ENCODE data around the gene TRMO. TPM values are rescaled to one million over a fixed set of nuclear protein-coding genes. Genes with fewer than 3 reads are reported as not detected.
"Not testable (repeated sequence)": the region's sequence is repeated elsewhere in the genome, so short reads cannot be mapped to it uniquely, and the experiment has no call there.

TRMO gene
- total RNA-seq, 2 donors from 2014 or later: 14.5 to 17.1 TPM

GRCh38 chr9:97959585-97959984, 37.3 kb upstream of the TRMO start:
- TF ChIP-seq CTCF (IDR thresholded peaks at IDR 0.05) (no peak), POLR2A (IDR thresholded peaks at IDR 0.05) (no peak)
- Histone ChIP-seq H3K36me3 (replicated peaks in 1 of 2; ENCODE audit: insufficient read depth in 1 of 2, low read depth in 2 of 2) (no peaks in the 10 kb centered on the region), H3K4me3 (no peak overlapping the region), H3K27ac (no peak overlapping the region), H3K27me3 (no peaks in the 10 kb centered on the region), H3K4me1 (no peaks in the 10 kb centered on the region), H3K9me3 (no peaks in the 10 kb centered on the region)
- ATAC-seq (no peak), DNase-seq (no peak)
- intact Hi-C loops (cut with DNase I): no loop called here

GRCh38 chr9:97958812-97959511, 36.7 kb upstream of the TRMO start:
- WGBS, 2 donors: 53 to 66% methylated on average over 5 of the region's 5 CpGs
- no peaks in the 10 kb centered on the region for H3K36me3 ChIP-seq (replicated peaks in 1 of 2; ENCODE audit: insufficient read depth in 1 of 2, low read depth in 2 of 2)
- intact Hi-C loops (cut with DNase I): no loop called here
- no peak for TF ChIP-seq POLR2A (IDR thresholded peaks at IDR 0.05)
- TF ChIP-seq CTCF (IDR thresholded peaks at IDR 0.05): no peak
- ATAC-seq: no peak
- no peak for DNase-seq
- H3K4me3 ChIP-seq: no peak overlapping the region
- no peak overlapping the region for H3K27ac ChIP-seq
- no peaks in the 10 kb centered on the region for H3K27me3 ChIP-seq
- no peaks in the 10 kb centered on the region for H3K9me3 ChIP-seq
- H3K4me1 ChIP-seq: no peaks in the 10 kb centered on the region

- H3K36me3 ChIP-seq (replicated peaks in 1 of 2; ENCODE audit: insufficient read depth in 1 of 2, low read depth in 2 of 2): no peaks in the 10 kb centered on the region
- H3K27ac ChIP-seq: no peak overlapping the region
- intact Hi-C loops (cut with DNase I): no loop called here
- no peaks in the 10 kb centered on the region for H3K9me3 ChIP-seq
- DNase-seq: no peak
- no peaks in the 10 kb centered on the region for H3K27me3 ChIP-seq
- ATAC-seq: no peak
- H3K4me1 ChIP-seq: no peaks in the 10 kb centered on the region
- TF ChIP-seq CTCF (IDR thresholded peaks at IDR 0.05) (no peak), POLR2A (IDR thresholded peaks at IDR 0.05) (no peak)
- no peak overlapping the region for H3K4me3 ChIP-seq
Observed at GRCh38 chr9:97956331-97956730, 34.0 kb upstream of the TRMO start.

GRCh38 chr9:97954550-97954989, 32.3 kb upstream of the TRMO start:
- no peaks in the 10 kb centered on the region for H3K4me1 ChIP-seq
- H3K4me3 ChIP-seq: no peak overlapping the region
- ATAC-seq (peak; percentile 78), DNase-seq (peak; percentile 50 to 69 (median 60))
- no peaks in the 10 kb centered on the region for H3K9me3 ChIP-seq
- intact Hi-C loops (cut with DNase I): no loop called here
- no peak for TF ChIP-seq POLR2A (IDR thresholded peaks at IDR 0.05)
- peak; percentile 28 to 64 (median 55) for TF ChIP-seq CTCF (IDR thresholded peaks at IDR 0.05)
- no peaks in the 10 kb centered on the region for H3K27me3 ChIP-seq
- H3K36me3 ChIP-seq (replicated peaks in 1 of 2; ENCODE audit: insufficient read depth in 1 of 2, low read depth in 2 of 2): no peaks in the 10 kb centered on the region
- H3K27ac ChIP-seq: no peak overlapping the region

- H3K27me3 ChIP-seq; H3K36me3 ChIP-seq (replicated peaks in 1 of 2; ENCODE audit: insufficient read depth in 1 of 2, low read depth in 2 of 2); H3K27ac ChIP-seq; H3K9me3 ChIP-seq; ATAC-seq; intact Hi-C loops (cut with DNase I); DNase-seq; H3K4me3 ChIP-seq; H3K4me1 ChIP-seq: not testable (repeated sequence)
- WGBS, 2 donors: 87 to 90% methylated on average over 5 of the region's 5 CpGs
Observed at GRCh38 chr9:97950873-97951272, 28.6 kb upstream of the TRMO start.

GRCh38 chr9:97947094-97947493, 24.8 kb upstream of the TRMO start:
- DNase-seq; H3K36me3 ChIP-seq (replicated peaks in 1 of 2; ENCODE audit: insufficient read depth in 1 of 2, low read depth in 2 of 2); H3K4me3 ChIP-seq; H3K27ac ChIP-seq; ATAC-seq; H3K4me1 ChIP-seq; intact Hi-C loops (cut with DNase I); H3K27me3 ChIP-seq; H3K9me3 ChIP-seq: not testable (repeated sequence)
- WGBS, 2 donors: 36 to 56% methylated on average over 2 of the region's 2 CpGs

GRCh38 chr9:97945470-97945869, 23.2 kb upstream of the TRMO start:
- H3K36me3 ChIP-seq (replicated peaks in 1 of 2; ENCODE audit: insufficient read depth in 1 of 2, low read depth in 2 of 2); DNase-seq; H3K4me1 ChIP-seq; H3K9me3 ChIP-seq; H3K4me3 ChIP-seq; intact Hi-C loops (cut with DNase I); H3K27ac ChIP-seq; ATAC-seq; H3K27me3 ChIP-seq: not testable (repeated sequence)
- 69 to 77% methylated on average over 2 of the region's 2 CpGs for WGBS, 2 donors

All from body of pancreas (tissue), 4 donors.